ENCODE results near the gene TMPRSS11A.

TMPRSS11A gene

GRCh38 chr4:67939195-67939594, 24.1 kb downstream of the TMPRSS11A start:
- Histone ChIP-seq H3K36me3 (ENCODE audit: control insufficient read depth, insufficient read depth, low read length) (no peaks in the 10 kb centered on the region), H3K27me3 (replicated peaks; ENCODE audit: control insufficient read depth, insufficient read depth, low read length) (no peaks in the 10 kb centered on the region; the same call in 1 of the 2 replicates), H3K4me3 (replicated peaks; ENCODE audit: low read depth, low read length) (no peak overlapping the region)
- no peak for DNase-seq (ENCODE audit: extremely low read depth, insufficient read length)
- TF ChIP-seq CTCF (IDR thresholded peaks at IDR 0.05; ENCODE audit: insufficient read depth, low read length, poor library complexity, severe bottlenecking) = no peak

- H3K27me3 ChIP-seq (replicated peaks; ENCODE audit: control insufficient read depth, insufficient read depth, low read length) = no peaks in the 10 kb centered on the region; the same call in 1 of the 2 replicates
- H3K4me3 ChIP-seq (replicated peaks; ENCODE audit: low read depth, low read length) = no peak overlapping the region
- DNase-seq (ENCODE audit: extremely low read depth, insufficient read length) = no peak
- TF ChIP-seq CTCF (IDR thresholded peaks at IDR 0.05; ENCODE audit: insufficient read depth, low read length, poor library complexity, severe bottlenecking) = no peak
- no peaks in the 10 kb centered on the region for H3K36me3 ChIP-seq (ENCODE audit: control insufficient read depth, insufficient read depth, low read length)
Measured at GRCh38 chr4:67935888-67936287, 27.4 kb downstream of the TMPRSS11A start.

GRCh38 chr4:67934628-67935027, 28.7 kb downstream of the TMPRSS11A start:
- DNase-seq (ENCODE audit: extremely low read depth, insufficient read length) = no peak
- no peak for TF ChIP-seq CTCF (IDR thresholded peaks at IDR 0.05; ENCODE audit: insufficient read depth, low read length, poor library complexity, severe bottlenecking)

GRCh38 chr4:67933755-67934154, 29.5 kb downstream of the TMPRSS11A start:
- no peaks in the 10 kb centered on the region for H3K36me3 ChIP-seq (ENCODE audit: control insufficient read depth, insufficient read depth, low read length)
- H3K4me3 ChIP-seq (replicated peaks; ENCODE audit: low read depth, low read length) = no peak overlapping the region
- no peak for DNase-seq (ENCODE audit: extremely low read depth, insufficient read length)
- TF ChIP-seq CTCF (IDR thresholded peaks at IDR 0.05; ENCODE audit: insufficient read depth, low read length, poor library complexity, severe bottlenecking) = no peak
- H3K27me3 ChIP-seq (replicated peaks; ENCODE audit: control insufficient read depth, insufficient read depth, low read length) = no peaks in the 10 kb centered on the region; the same call in 1 of the 2 replicates

More at GRCh38 chr4:67934628-67935027, 28.7 kb downstream of the TMPRSS11A start:
- no peak overlapping the region for H3K4me3 ChIP-seq (replicated peaks; ENCODE audit: low read depth, low read length)
- no peaks in the 10 kb centered on the region for H3K36me3 ChIP-seq (ENCODE audit: control insufficient read depth, insufficient read depth, low read length)
- no peaks in the 10 kb centered on the region; the same call in 1 of the 2 replicates for H3K27me3 ChIP-seq (replicated peaks; ENCODE audit: control insufficient read depth, insufficient read depth, low read length)

- Histone ChIP-seq H3K27me3 (replicated peaks; ENCODE audit: control insufficient read depth, insufficient read depth, low read length) (no peaks in the 10 kb centered on the region; the same call in 1 of the 2 replicates), H3K36me3 (ENCODE audit: control insufficient read depth, insufficient read depth, low read length) (no peaks in the 10 kb centered on the region), H3K4me3 (replicated peaks; ENCODE audit: low read depth, low read length) (no peak overlapping the region)
- no peak for DNase-seq (ENCODE audit: extremely low read depth, insufficient read length)
- no peak for TF ChIP-seq CTCF (IDR thresholded peaks at IDR 0.05; ENCODE audit: insufficient read depth, low read length, poor library complexity, severe bottlenecking)
Measured at GRCh38 chr4:67933038-67933437, 30.3 kb downstream of the TMPRSS11A start.

- DNase-seq (ENCODE audit: extremely low read depth, insufficient read length) = no peak
- no peak for TF ChIP-seq CTCF (IDR thresholded peaks at IDR 0.05; ENCODE audit: insufficient read depth, low read length, poor library complexity, severe bottlenecking)
Measured at GRCh38 chr4:67931256-67931655, 32.0 kb downstream of the TMPRSS11A start.

More at GRCh38 chr4:67931256-67931655, 32.0 kb downstream of the TMPRSS11A start:
- H3K4me3 ChIP-seq (replicated peaks; ENCODE audit: low read depth, low read length) = no peak overlapping the region
- no peaks in the 10 kb centered on the region; the same call in 1 of the 2 replicates for H3K27me3 ChIP-seq (replicated peaks; ENCODE audit: control insufficient read depth, insufficient read depth, low read length)
- H3K36me3 ChIP-seq (ENCODE audit: control insufficient read depth, insufficient read depth, low read length) = no peaks in the 10 kb centered on the region
